ENCODE data around the gene PPP4R2.

Gene PPP4R2

GRCh38 chr3:73108750-73109149 lies 112.1 kb downstream of the PPP4R2 start:
- no peak for DNase-seq (ENCODE audit: low read depth in 2 of 3, low spot score in 2 of 3)

- no peak for DNase-seq (ENCODE audit: low read depth in 2 of 3, low spot score in 2 of 3)
These were observed 113.9 kb downstream of the PPP4R2 start for GRCh38 chr3:73110530-73110929.

GRCh38 chr3:73114711-73115110 lies 118.1 kb downstream of the PPP4R2 start:
- no peak for DNase-seq (ENCODE audit: low read depth in 2 of 3, low spot score in 2 of 3)

GRCh38 chr3:73115806-73116205 lies 119.2 kb downstream of the PPP4R2 start:
- DNase-seq (ENCODE audit: low read depth in 2 of 3, low spot score in 2 of 3) = no peak

Data from activated CD8-positive, alpha-beta memory T cell treated with anti-CD3 and anti-CD28 coated beads for 48 hours (primary cell).